Mucosa of gallbladder (tissue), 1 donor: Measurements from ENCODE around the gene PRKD2. TPM values are rescaled to one million over a fixed set of nuclear protein-coding genes. Genes with fewer than 3 reads are reported as not detected.
A peak's percentile ranks its signal among the peaks of the same experiment; 100 is the strongest.

ENCODE experiments used
- DNase-seq: peaks from one replicate; pipeline ENCODE4 v3.0.0-alpha.2; 2020; ENCODE audit warnings: low spot score
- total RNA-seq: library from RNA; stranded (reverse); gene quantifications from one replicate; pipeline ENCODE4 v1.2.1, GENCODE V29; 2021
- donor health status: DM: no; HTN: no; CAD: no.

The PRKD2 gene
- total RNA-seq, 1 donor from 2014 or later, result 61.5 TPM

DNA sequence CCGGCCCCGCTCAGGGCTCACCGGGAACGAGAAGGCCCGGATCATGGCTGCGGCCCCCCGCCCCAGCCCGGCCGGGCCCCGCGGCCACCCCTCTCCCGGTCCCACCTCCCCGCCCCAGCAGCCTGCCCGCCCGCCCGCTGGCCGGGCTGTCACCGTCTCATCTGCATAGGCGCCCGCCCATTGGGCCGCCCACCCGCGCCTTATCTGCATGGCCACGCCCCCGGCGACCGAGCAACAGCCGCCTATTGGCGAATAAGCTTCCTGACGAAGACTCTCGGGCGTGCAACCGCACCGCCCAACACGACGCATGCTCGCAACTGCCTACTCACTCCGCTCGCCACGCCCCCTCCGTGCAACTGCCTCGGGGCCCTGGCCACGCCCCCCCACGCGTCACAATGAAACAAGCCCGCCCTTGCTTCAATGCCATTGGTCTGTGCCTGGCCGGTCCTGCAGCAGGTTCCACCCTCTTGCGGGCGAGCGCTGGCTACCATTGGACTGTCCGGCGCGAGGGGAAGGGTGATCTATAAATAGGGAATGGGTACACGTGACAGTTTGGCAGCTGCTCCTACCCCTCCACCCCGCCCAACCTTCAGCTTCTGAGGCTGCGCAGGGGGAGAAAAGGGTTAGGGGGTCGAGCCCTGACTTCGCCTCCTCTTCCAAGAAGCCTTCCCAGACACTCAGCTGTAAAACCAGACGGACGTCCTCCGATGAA is 55.7 kb downstream of the PRKD2 start, which contains the start of gene DACT3:
DACT3 (minus strand) TSS at position 163 of the 712 bp plus-strand sequence; CDS start at position 45, 118 bp downstream.
- peak; percentile 100 for DNase-seq

DNA sequence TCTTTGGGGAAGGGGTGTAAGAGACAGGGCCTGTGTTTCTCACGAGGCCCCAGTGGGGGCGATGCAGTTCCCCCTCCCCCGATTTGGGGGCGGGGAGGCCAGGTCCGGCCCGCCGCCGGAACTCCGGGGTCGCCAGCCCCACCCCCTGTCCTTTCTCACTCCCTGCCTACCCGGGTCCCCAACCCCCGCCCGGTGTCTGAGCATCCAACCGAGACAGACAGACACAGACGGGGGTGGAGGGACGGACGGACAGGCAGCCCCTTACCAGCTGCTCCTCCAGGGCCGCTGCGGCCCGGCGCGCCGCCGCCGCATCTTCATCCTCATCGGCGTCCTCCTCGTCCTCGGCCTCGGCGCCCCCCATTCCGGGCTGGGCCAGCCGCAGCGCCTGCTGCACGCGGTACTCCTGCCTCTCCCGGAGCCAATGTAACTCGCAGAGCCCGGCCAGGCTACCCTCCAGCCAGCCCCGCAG is 56.3 kb downstream of the PRKD2 start:
- peak; percentile 24 for DNase-seq

GRCh38 chr19:46660008-46660517 is 56.9 kb downstream of the PRKD2 start:
- peak; percentile 18 for DNase-seq

- peak; percentile 21 for DNase-seq
These were observed 57.5 kb downstream of the PRKD2 start for GRCh38 chr19:46659151-46660007.

GRCh38 chr19:46656541-46656940 is 60.4 kb downstream of the PRKD2 start:
- no peak for DNase-seq

GRCh38 chr19:46654621-46655152 is 62.2 kb downstream of the PRKD2 start:
- DNase-seq, result no peak

- no peak for DNase-seq
These were observed 66.5 kb downstream of the PRKD2 start for GRCh38 chr19:46650445-46650844.

DNA sequence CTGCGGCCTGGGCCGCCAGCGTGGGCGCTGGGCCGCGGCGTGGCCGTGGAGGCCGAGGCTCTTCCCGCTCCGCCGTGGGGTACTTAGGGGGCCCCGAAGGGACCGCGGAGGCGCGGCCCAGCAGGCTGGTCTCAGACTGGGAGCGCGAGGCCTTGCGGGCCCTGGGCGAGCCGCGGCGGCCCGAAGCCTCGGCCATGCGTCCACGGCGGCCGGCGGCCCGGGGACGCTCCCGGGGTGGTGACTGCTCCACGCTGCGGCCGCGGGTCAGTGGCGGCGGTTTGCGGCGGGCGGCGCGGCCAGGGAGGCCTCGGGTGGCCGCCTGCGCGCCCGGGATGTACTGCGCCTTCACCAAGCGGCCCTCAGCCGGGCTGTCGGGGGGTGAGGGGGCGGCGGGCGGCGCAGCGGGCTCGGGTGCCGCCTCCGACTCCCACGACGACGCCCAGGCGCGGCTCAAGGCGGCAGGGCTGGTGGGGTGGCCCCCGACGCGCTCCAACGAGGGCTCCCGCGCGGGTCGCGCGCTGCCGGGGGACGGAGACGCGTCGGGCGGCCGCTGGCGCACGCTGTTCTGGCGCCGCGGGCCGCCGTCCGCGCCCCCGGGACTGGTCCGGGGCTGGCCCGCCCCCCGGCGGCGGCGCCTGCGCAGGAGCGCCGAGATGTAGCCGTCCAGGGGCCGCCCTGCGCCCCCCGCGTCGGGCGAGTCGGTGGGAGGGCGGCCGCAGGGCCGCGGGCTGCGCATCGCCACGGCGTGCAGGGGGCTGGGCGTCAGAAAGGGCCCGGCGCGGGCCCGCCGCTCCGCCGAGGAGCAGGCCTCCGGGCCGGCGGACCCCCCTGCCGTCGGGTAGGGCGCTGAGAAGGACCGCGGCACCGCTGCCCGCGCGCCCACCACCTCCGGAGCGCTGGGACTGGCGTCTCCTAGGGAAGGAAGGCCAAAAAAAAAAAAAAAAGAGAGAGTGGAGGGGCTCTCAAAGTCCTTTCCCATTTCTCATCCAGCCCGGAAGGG is 67.7 kb downstream of the PRKD2 start:
- DNase-seq, result no peak

- DNase-seq, result no peak
These were observed 68.6 kb downstream of the PRKD2 start for GRCh38 chr19:46648060-46648960.

DNA sequence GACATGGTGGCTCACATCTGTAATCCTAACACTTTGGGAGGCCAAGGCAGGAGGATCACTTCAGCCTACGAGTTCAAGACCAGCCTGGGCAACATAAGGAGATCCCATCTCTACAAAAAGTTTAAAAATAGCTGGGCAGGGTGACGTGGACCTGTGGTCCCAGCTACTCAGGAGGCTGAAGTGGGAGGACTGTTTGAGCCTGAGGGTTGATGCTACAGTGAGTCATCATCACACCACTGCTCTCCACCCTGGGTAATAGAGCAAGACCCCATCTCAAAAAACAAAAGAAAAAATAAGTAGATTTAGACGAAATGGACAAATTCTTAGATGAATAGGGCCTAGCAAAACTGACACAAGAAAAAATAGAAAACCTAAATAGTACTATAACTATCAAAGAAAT is 70.5 kb downstream of the PRKD2 start:
- DNase-seq, result no peak

- DNase-seq, result no peak
These were observed 72.2 kb downstream of the PRKD2 start for GRCh38 chr19:46644720-46645119.

DNA sequence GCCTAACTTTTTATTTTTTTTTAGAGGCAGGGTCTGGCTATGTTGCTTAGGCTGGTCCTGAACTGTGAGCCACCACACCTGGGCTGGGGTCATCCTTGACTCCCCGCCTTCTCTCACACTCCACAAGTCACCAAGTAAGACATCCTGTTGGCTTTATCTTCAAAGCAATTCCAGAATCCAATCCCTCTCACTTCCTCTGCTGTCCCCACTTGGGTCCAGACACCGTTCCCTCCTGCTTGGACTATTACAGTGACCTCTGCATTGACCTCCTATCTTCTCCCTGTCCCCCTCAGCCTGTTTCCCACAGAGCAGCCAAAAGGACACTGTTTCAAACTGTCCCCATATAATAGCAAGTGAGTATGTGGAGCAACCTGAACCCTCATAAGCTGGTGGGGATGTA is 76.3 kb downstream of the PRKD2 start:
- no peak for DNase-seq

GRCh38 chr19:46639358-46640182 is 77.3 kb downstream of the PRKD2 start:
- peak; percentile 43 for DNase-seq

- DNase-seq, result no peak
These were observed 79.7 kb downstream of the PRKD2 start for GRCh38 chr19:46637224-46637623.

GRCh38 chr19:46635920-46636761 is 80.8 kb downstream of the PRKD2 start, which contains the start of gene GNG8:
TSS of gene GNG8 (minus strand) at chr19:46636202. CDS start at chr19:46634682, 1,520 bp downstream.
- no peak for DNase-seq

GRCh38 chr19:46634656-46635218 is 82.2 kb downstream of the PRKD2 start:
- DNase-seq, result no peak

DNA sequence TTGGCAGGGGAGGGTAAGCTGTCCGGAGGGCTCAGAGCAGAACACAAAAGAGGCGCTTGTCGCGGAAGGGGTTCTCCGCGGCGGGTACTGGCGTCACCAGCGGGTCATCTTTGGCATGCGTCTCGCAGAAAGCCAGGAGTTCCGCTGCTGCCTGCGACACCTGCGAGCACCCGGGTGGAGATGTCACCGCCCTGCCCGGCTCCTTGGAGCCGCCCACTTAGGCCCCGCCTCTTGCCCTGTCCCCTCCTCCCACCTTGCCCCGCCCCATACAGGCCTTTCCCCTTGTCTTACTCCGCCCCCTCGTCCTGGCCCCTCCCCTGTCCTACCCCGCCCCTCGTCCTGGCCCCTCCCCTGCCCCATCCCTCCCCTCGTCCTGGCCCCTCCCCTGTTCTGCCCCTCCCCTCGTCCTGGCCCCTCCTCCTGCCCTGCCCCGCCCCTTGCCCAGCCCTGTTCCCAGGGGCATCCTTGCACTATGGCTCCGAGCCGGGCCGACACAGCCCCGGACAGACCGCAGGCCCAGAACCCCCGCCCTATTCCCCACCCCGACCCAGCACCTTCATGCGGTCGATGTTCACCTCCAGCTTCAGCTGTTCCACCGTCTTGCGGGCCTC is 82.8 kb downstream of the PRKD2 start:
- peak; percentile 89 for DNase-seq
